T-helper 2 cell treated with Interferon-gamma antibody and Interleukin-4, amounts not matched to agents 5 μg/mL and 100 μg/mL, for 36 hours (primary cell): Measurements from ENCODE around the gene PPFIA3.

Experiments
- DNase-seq: peaks from one replicate; pipeline ENCODE4 v3.0.0; 2021; ENCODE audit warnings: low spot score
- H3K27ac Mint-ChIP-seq: one replicate; pipeline ENCODE4 v1.8.0; 2021; ENCODE audit warnings: mild to moderate bottlenecking, mixed read lengths
- H3K27me3 Mint-ChIP-seq: one replicate; pipeline ENCODE4 v1.8.0; 2021; ENCODE audit warnings: low read depth, mixed read lengths
- H3K36me3 Mint-ChIP-seq: one replicate; pipeline ENCODE4 v1.8.0; 2021; ENCODE audit warnings: low read depth, mixed read lengths
- H3K4me1 Mint-ChIP-seq: one replicate; pipeline ENCODE4 v1.8.0; 2021; ENCODE audit warnings: low read depth, mixed read lengths
- H3K4me3 Mint-ChIP-seq: one replicate; pipeline ENCODE4 v1.8.0; 2022; ENCODE audit warnings: mild to moderate bottlenecking, moderate library complexity, mixed read lengths
- H3K9me3 Mint-ChIP-seq: one replicate; pipeline ENCODE4 v1.8.0; 2021; ENCODE audit warnings: mixed read lengths

The PPFIA3 gene

DNA sequence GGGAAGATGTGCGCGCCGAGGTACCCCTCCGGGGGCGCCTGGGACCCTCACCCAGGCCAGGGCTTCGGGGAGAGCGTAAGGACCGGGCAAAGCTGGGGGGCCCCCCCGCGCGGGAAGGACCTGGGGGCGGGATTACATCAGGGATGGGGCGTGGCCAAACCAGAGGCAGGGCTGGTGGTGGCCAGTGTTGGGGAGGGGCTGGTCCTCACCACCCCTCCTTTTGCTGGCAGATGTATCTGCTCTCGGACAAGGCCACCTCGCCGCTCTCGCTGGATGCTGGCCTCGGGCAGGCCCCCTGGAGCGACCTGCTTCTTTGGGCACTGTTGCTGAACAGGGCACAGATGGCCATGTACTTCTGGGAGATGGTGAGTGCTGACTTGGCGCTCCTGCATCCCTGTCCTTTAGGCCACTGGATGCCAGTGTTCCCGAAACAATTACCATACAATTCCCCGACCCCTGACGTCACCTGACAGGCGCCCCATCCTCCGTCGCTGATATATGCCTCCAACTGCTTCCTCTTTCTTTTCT is 63.6 kb downstream of the PPFIA3 start:
- no peak for DNase-seq
- no peaks in the 10 kb centered on the region for H3K36me3 Mint-ChIP-seq
- H3K4me3 Mint-ChIP-seq: no peak overlapping the region
- H3K4me1 Mint-ChIP-seq: no peaks in the 10 kb centered on the region
- peaks cover 6% of the 10 kb centered on the region for H3K9me3 Mint-ChIP-seq
- H3K27ac Mint-ChIP-seq: no peak overlapping the region
- H3K27me3 Mint-ChIP-seq: no peaks in the 10 kb centered on the region

DNA sequence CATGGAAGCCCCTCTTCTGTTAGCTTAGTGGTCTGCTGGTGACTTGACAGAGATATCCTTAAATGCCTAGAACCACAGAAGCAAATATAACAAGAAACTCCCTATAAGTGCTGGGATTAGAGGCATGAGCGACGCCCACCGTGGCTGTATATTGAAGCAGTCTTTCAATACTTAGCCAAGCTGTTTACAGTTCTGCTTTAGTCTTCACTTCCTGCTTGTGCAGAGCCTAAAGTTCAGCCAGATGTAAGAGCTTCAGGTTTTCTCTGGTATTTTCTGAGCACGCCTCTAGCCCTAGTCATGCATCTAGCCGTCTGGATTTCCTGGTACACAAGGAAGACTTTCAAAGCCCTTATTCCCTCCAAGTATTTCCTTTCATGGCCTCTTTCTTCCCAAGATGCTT is 66.8 kb downstream of the PPFIA3 start:
- Mint-ChIP-seq H3K4me1 (peaks cover 5% of the 10 kb centered on the region), H3K9me3 (peaks cover 9% of the 10 kb centered on the region), H3K36me3 (no peaks in the 10 kb centered on the region), H3K27ac (no peak overlapping the region), H3K4me3 (no peak overlapping the region), H3K27me3 (no peaks in the 10 kb centered on the region)
- DNase-seq: no peak

DNA sequence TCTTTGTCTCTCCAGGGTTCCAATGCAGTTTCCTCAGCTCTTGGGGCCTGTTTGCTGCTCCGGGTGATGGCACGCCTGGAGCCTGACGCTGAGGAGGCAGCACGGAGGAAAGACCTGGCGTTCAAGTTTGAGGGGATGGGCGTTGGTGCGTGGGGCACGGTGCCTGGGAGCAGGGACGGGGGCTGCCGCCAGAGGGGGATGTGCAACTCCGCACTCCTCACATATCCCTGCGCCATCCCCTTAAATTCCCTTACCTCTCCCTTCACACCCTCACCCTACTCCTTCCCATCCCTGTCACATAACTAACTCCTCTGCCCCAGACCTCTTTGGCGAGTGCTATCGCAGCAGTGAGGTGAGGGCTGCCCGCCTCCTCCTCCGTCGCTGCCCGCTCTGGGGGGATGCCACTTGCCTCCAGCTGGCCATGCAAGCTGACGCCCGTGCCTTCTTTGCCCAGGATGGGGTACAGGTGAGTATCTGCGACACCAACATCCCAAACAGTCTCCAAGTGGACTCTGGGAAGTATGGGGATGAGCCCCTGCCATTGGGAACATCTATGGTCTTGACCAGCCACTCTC is 69.4 kb downstream of the PPFIA3 start:
- Mint-ChIP-seq H3K4me1 (peaks cover 5% of the 10 kb centered on the region), H3K27ac (no peak overlapping the region), H3K36me3 (no peaks in the 10 kb centered on the region), H3K9me3 (peaks cover 9% of the 10 kb centered on the region), H3K4me3 (no peak overlapping the region), H3K27me3 (no peaks in the 10 kb centered on the region)
- no peak for DNase-seq

DNA sequence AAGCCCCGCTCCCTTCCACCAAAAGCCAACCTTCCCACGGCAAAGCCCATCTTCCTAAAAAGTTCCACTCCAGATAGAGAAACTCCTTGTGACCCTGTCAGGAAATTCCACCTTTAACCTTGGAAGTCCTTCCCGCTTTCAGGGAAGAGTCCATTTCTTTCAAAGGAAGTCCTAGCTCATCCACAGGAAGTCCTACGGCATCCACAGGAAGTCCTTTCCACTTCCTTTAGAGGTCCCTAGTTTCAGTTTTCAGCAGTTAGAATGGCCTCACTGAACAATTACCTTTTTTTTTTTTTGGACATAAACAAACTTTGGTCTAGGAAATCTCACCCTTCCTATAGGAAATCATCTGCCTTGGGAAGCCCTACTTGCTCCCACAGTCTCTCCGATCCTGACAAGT is 69.9 kb downstream of the PPFIA3 start:
- Mint-ChIP-seq H3K27me3 (no peaks in the 10 kb centered on the region), H3K36me3 (no peaks in the 10 kb centered on the region), H3K27ac (peak overlapping the region; percentile 20), H3K4me1 (peaks cover 5% of the 10 kb centered on the region), H3K4me3 (no peak overlapping the region), H3K9me3 (peaks cover 4% of the 10 kb centered on the region)
- no peak for DNase-seq

DNA sequence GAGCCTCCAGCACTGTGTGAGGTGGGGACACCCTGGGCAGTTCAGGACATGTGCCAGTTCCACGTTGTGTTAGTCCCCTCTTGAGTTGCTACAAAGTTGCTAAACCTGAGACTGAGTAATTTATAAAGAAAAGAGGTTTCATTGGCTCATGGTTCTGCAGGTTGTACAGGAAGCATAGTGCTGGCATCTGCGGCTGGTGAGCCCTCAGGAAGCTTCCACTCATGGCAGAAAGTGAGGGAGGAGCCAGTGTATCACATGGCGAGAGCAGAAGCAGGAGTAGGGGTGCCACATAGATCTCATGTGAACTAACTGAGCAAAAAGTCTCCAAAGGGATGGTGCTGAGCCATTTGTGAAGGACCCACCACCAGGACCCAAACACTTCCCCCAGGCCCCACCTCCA is 71.4 kb downstream of the PPFIA3 start:
- no peak for DNase-seq
- Mint-ChIP-seq H3K27me3 (no peaks in the 10 kb centered on the region), H3K4me3 (no peak overlapping the region)

DNA sequence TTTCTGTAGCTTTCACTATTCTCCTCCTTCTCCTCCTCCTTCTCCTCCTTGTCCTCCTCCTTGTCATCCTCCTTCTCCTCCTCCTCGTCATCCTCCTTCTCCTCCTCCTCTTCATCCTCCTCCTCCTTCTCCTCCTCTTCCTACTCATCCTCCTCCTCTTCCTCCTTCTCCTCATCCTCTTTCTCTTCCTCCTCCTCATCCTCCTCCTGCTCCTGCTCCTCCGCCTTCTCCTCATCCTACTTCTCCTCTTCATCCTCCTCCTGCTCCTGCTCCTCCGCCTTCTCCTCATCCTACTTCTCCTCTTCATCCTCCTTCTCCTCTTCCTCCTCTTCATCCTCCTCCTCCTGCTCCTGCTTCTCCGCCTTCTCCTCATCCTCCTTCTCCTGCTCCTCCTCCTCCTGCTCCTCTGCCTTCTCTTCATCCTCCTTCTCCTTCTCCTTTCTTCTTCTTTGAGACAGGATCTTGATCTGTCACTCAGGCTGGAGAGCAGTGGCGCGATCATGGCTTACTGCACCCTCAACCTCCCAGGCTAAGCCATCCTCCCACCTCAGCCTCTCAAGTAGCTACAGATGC is 74.6 kb downstream of the PPFIA3 start:
- Mint-ChIP-seq H3K27me3 (no peaks in the 10 kb centered on the region), H3K4me1 (peaks cover 6% of the 10 kb centered on the region), H3K36me3 (no peaks in the 10 kb centered on the region), H3K9me3 (peaks cover 4% of the 10 kb centered on the region), H3K4me3 (no peak overlapping the region), H3K27ac (no peak overlapping the region)
- no peak for DNase-seq

More for the DNA sequence above, 71.4 kb downstream of the PPFIA3 start:
- H3K4me1 Mint-ChIP-seq: peaks cover 5% of the 10 kb centered on the region
- no peaks in the 10 kb centered on the region for H3K36me3 Mint-ChIP-seq
- peaks cover 4% of the 10 kb centered on the region for H3K9me3 Mint-ChIP-seq
- no peak overlapping the region for H3K27ac Mint-ChIP-seq

DNA sequence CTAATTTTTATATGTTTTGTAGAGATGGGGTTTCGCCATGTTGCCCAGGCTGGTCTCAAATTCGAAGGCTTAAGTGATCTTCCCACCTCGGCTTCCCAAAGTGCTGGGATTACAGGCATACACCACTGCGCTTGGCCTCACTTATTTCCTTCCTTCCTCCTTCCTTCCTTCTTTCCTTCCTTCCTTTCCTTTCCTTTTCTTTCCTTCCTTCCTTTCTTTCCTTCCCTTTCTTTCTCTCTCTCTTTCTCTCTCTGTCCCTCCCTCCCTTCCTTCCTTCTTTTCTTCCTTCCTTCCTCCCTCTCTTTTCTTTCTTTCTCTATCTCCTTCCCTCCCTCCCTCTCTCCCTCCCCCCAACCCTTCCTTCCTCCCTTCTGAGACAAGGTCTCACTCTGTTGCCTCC is 75.1 kb downstream of the PPFIA3 start:
- Mint-ChIP-seq H3K4me3 (no peak overlapping the region), H3K27me3 (no peaks in the 10 kb centered on the region)

DNA sequence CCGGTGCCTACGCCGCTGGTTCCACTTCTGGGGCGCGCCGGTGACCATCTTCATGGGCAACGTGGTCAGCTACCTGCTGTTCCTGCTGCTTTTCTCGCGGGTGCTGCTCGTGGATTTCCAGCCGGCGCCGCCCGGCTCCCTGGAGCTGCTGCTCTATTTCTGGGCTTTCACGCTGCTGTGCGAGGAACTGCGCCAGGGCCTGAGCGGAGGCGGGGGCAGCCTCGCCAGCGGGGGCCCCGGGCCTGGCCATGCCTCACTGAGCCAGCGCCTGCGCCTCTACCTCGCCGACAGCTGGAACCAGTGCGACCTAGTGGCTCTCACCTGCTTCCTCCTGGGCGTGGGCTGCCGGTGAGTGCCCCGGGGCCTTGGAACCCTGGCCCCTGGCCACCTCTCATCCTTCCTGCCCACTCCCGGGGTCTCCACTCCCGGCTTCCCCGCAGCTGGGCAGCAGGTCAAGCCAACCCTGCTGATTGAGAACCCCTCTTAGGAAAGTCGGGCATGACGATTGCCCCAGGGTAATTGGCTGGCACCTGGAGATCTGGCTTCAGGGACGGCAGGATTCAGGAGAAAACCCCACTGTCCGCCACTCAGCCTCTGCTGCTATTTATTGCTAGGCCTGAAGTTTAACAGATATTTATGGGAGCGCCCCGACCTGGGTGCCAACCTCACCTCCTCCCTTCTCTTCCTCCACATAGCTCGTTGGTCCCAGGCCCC is 77.3 kb downstream of the PPFIA3 start:
- H3K9me3 Mint-ChIP-seq: no peaks in the 10 kb centered on the region
- H3K27me3 Mint-ChIP-seq: no peaks in the 10 kb centered on the region
- no peak overlapping the region for H3K4me3 Mint-ChIP-seq
- H3K27ac Mint-ChIP-seq: no peak overlapping the region
- no peak for DNase-seq
- peaks cover 9% of the 10 kb centered on the region for H3K4me1 Mint-ChIP-seq
- no peaks in the 10 kb centered on the region for H3K36me3 Mint-ChIP-seq

More for the DNA sequence above, 75.1 kb downstream of the PPFIA3 start:
- H3K27ac Mint-ChIP-seq: no peak overlapping the region
- DNase-seq: no peak
- H3K36me3 Mint-ChIP-seq: no peaks in the 10 kb centered on the region
- H3K9me3 Mint-ChIP-seq: peaks cover 4% of the 10 kb centered on the region
- H3K4me1 Mint-ChIP-seq: peaks cover 9% of the 10 kb centered on the region

DNA sequence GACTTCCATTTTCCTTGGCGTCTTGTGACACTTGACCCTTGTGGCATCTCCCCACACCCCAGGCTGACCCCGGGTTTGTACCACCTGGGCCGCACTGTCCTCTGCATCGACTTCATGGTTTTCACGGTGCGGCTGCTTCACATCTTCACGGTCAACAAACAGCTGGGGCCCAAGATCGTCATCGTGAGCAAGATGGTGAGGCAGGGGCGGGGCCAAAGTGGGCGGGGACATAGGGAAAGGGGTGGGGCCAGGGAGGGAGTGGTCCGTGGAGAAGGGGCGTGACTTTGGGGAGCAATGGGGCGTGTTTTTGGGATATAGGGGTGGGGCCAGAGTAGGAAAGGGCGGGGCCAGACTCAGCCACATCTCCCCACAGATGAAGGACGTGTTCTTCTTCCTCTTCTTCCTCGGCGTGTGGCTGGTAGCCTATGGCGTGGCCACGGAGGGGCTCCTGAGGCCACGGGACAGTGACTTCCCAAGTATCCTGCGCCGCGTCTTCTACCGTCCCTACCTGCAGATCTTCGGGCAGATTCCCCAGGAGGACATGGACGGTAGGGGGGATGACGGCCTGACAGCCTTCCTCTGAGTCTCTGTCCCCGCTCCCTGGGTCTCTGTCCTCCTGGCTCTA is 81.0 kb downstream of the PPFIA3 start:
- Mint-ChIP-seq H3K27me3 (no peaks in the 10 kb centered on the region), H3K27ac (no peak overlapping the region), H3K4me1 (peaks cover 9% of the 10 kb centered on the region), H3K4me3 (no peak overlapping the region), H3K36me3 (no peaks in the 10 kb centered on the region), H3K9me3 (no peaks in the 10 kb centered on the region)
- DNase-seq: no peak
